Chondrocyte (in vitro differentiated cells): Measurements from ENCODE around the gene MLLT6. TPM values are rescaled to one million over a fixed set of nuclear protein-coding genes. Genes with fewer than 3 reads are reported as not detected.

Source experiments
- DNase-seq: peaks from one replicate; pipeline ENCODE4 v3.0.0; 2021; ENCODE audit warnings: mixed read lengths, low spot score
- H3K27ac Mint-ChIP-seq: one replicate; pipeline ENCODE4 v1.8.0; 2021; ENCODE audit warnings: mild to moderate bottlenecking, moderate library complexity, mixed read lengths; ENCODE audit not compliant: unreplicated experiment
- H3K27me3 Mint-ChIP-seq: 2 replicates; pipeline ENCODE4 v1.8.0; 2021; ENCODE audit warnings: low read depth, mixed read lengths
- H3K36me3 Mint-ChIP-seq: 2 replicates; pipeline ENCODE4 v1.8.0; 2021; ENCODE audit warnings: low read depth, mixed read lengths
- H3K4me1 Mint-ChIP-seq: 2 replicates; pipeline ENCODE4 v1.8.0; 2021; ENCODE audit warnings: low read depth, mild to moderate bottlenecking, mixed read lengths
- H3K4me3 Mint-ChIP-seq: one replicate; pipeline ENCODE4 v1.8.0; 2021; ENCODE audit warnings: mild to moderate bottlenecking, moderate library complexity, mixed read lengths; ENCODE audit not compliant: unreplicated experiment
- H3K9me3 Mint-ChIP-seq: 2 replicates; pipeline ENCODE4 v1.8.0; 2021; ENCODE audit warnings: low read depth, mixed read lengths
- CTCF ChIP-seq: fragments of 200-600 bp; sonication (generic); IDR thresholded peaks from 2 replicates; pipeline ENCODE4 v1.5.0; 2021; ENCODE audit warnings: antibody characterized with exemption, mild to moderate bottlenecking, moderate library complexity
- total RNA-seq: library from RNA; stranded (reverse); gene quantifications from 3 replicates; pipeline ENCODE4 v1.2.1, GENCODE V29; 2021

Gene MLLT6
- total RNA-seq, 1 donor from 2014 or later, result 50.0 TPM

GRCh38 chr17:38706505-38707216, 1.6 kb downstream of the MLLT6 start:
- DNase-seq, result no peak
- H3K4me3 Mint-ChIP-seq, result peak overlapping the region; percentile 87
- H3K27ac Mint-ChIP-seq, result peak overlapping the region; percentile 53
- no peaks in the 10 kb centered on the region for H3K27me3 Mint-ChIP-seq
- peaks cover 13% of the 10 kb centered on the region for H3K36me3 Mint-ChIP-seq
- TF ChIP-seq CTCF, result no peak
- H3K9me3 Mint-ChIP-seq, result no peaks in the 10 kb centered on the region
- H3K4me1 Mint-ChIP-seq, result peaks cover 43% of the 10 kb centered on the region

- Mint-ChIP-seq H3K27me3 (no peaks in the 10 kb centered on the region), H3K4me3 (no peak overlapping the region), H3K27ac (no peak overlapping the region), H3K4me1 (peaks cover 36% of the 10 kb centered on the region), H3K36me3 (peaks cover 14% of the 10 kb centered on the region), H3K9me3 (no peaks in the 10 kb centered on the region)
- no peak for TF ChIP-seq CTCF
- no peak for DNase-seq
Observed at GRCh38 chr17:38707678-38708351, 2.7 kb downstream of the MLLT6 start.

GRCh38 chr17:38709104-38709820, 4.2 kb downstream of the MLLT6 start:
- no peaks in the 10 kb centered on the region for H3K9me3 Mint-ChIP-seq
- H3K4me1 Mint-ChIP-seq, result peaks cover 24% of the 10 kb centered on the region
- no peak for DNase-seq
- no peaks in the 10 kb centered on the region for H3K27me3 Mint-ChIP-seq
- no peak for TF ChIP-seq CTCF
- no peak overlapping the region for H3K27ac Mint-ChIP-seq
- H3K4me3 Mint-ChIP-seq, result no peak overlapping the region
- H3K36me3 Mint-ChIP-seq, result peaks cover 19% of the 10 kb centered on the region

GRCh38 chr17:38709864-38710603, 5.0 kb downstream of the MLLT6 start:
- no peaks in the 10 kb centered on the region for H3K27me3 Mint-ChIP-seq
- no peak overlapping the region for H3K27ac Mint-ChIP-seq
- no peak for TF ChIP-seq CTCF
- H3K4me1 Mint-ChIP-seq, result peaks cover 19% of the 10 kb centered on the region
- H3K36me3 Mint-ChIP-seq, result peaks cover 21% of the 10 kb centered on the region
- no peaks in the 10 kb centered on the region for H3K9me3 Mint-ChIP-seq
- no peak for DNase-seq
- H3K4me3 Mint-ChIP-seq, result no peak overlapping the region

GRCh38 chr17:38710604-38710962, 5.5 kb downstream of the MLLT6 start:
- H3K27me3 Mint-ChIP-seq, result no peaks in the 10 kb centered on the region
- H3K36me3 Mint-ChIP-seq, result peaks cover 21% of the 10 kb centered on the region
- TF ChIP-seq CTCF, result no peak
- peaks cover 19% of the 10 kb centered on the region for H3K4me1 Mint-ChIP-seq
- H3K4me3 Mint-ChIP-seq, result no peak overlapping the region
- H3K9me3 Mint-ChIP-seq, result no peaks in the 10 kb centered on the region
- no peak overlapping the region for H3K27ac Mint-ChIP-seq
- DNase-seq, result no peak
